Retinal pigment epithelial cell (primary cell): ENCODE results near the gene AKR1B1.

Experiments used
- DNase-seq: peaks from one replicate; pipeline ENCODE4 v3.0.0-alpha.2; 2010; ENCODE audit warnings: low read depth
- H3K4me3 ChIP-seq: 2 replicates; pipeline ENCODE4 v1.5.1; 2011; ENCODE audit warnings: mild to moderate bottlenecking, low read length, control low read depth, moderate library complexity
- TF ChIP-seq, protein P1 (sequence below): conservative IDR thresholded peaks from 2 replicates; pipeline ENCODE4 v1.5.1; 2011; ENCODE audit warnings: low read depth, low read length, control low read depth, inconsistent platforms

Gene AKR1B1

DNA sequence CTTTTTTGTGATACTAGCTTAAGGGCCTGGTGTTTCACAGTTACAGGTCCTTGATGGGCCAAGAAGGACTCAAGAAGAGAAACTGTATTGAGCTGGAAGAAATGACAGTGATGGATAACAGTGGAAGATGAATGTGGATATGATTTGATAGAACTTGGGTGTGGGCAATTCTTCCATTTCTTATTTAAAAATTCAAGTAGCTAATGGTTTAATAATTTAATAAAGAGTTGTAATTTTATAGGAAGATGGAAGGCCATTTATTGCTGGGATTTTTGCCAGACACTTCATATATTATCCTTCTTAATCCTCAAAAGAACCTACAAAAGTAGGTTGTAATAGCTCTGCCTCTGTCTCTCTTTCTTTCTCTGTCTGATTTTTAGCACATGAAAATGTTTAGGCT is 21.3 kb upstream of the AKR1B1 start:
- DNase-seq = no peak
- TF ChIP-seq, protein P1, sequence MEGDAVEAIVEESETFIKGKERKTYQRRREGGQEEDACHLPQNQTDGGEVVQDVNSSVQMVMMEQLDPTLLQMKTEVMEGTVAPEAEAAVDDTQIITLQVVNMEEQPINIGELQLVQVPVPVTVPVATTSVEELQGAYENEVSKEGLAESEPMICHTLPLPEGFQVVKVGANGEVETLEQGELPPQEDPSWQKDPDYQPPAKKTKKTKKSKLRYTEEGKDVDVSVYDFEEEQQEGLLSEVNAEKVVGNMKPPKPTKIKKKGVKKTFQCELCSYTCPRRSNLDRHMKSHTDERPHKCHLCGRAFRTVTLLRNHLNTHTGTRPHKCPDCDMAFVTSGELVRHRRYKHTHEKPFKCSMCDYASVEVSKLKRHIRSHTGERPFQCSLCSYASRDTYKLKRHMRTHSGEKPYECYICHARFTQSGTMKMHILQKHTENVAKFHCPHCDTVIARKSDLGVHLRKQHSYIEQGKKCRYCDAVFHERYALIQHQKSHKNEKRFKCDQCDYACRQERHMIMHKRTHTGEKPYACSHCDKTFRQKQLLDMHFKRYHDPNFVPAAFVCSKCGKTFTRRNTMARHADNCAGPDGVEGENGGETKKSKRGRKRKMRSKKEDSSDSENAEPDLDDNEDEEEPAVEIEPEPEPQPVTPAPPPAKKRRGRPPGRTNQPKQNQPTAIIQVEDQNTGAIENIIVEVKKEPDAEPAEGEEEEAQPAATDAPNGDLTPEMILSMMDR = no peak
- no peak overlapping the region for H3K4me3 ChIP-seq

DNA sequence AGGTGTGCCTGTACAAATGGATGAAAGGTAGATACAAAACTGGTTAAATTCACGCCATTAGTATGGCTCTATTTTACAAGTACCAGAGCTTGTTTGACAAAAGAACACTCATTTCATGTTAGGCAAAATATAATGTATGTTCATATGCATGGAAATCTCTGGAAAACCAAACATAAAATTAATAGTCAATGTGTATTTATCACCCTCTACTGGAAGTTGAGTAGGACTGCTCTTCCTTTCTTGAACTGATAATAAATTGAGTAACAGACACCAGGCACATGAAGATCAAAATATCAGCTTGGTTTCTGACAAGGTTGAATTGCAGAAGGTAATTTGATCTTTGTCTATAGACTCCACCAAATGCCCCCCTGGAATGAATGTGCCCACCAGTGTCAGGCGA is 19.8 kb upstream of the AKR1B1 start:
- DNase-seq = no peak
- no peak overlapping the region for H3K4me3 ChIP-seq
- TF ChIP-seq, protein P1 = peak; percentile 9

DNA sequence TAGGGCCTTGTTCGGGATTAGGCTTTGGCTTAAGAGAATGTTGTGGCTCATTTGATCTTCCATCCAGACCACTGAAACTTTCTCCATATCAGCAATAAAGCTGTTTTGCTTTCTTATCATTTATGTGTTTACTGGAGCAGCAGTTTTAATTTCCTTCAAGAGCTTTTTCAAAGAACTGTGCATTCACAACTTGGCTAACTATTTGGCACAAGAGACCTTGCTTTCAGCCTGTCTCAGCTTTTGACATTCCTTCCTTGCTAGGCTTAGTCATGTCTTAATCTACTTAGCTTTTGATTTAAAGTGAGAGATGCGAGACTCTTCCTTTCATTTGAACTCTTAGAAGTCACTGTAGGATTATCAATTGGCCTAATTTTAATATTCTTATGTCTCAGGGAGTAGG is 19.1 kb upstream of the AKR1B1 start:
- DNase-seq = peak; percentile 80
- H3K4me3 ChIP-seq = no peak overlapping the region
- TF ChIP-seq, protein P1 = no peak

DNA sequence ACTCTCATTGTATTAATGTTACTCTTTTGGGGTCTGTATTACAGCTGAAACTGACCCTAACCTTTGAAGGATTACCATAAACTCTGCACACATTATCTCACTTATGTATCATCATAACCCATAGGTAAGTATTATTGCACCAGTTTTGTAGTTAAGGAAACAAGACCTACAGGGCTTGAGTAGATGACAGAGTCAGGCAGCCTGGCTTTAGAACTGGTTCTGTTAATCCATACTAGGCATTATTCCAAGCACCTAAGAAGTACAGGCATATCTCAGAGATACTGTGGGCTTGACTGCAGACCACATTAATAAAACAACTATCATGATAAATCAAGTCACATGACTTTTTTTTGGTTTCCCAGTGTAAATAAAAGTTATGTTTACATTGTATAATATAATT is 17.1 kb upstream of the AKR1B1 start:
- TF ChIP-seq, protein P1 = no peak
- DNase-seq = no peak

DNA sequence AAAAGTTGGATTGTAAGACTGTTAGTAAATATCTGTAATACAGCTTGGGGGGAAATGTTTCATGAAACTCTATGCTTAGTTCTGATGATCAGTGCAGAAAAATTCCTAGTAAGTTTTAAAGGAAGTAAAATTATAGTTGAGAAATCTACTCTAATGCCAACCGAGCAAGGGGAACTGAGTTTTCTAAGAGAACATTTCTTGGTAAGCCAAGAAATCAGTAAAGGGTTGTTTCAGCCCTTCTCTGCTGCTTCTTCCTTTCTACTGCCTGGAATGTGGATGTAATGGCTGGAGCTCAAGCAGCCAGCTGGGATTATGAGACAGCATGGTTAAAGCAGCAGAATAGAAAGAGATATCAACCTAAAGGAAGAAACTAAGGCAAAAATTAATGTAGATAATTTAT is 15.9 kb upstream of the AKR1B1 start:
- TF ChIP-seq, protein P1 = no peak
- no peak for DNase-seq
- no peak overlapping the region for H3K4me3 ChIP-seq

More for the DNA sequence above, 17.1 kb upstream of the AKR1B1 start:
- H3K4me3 ChIP-seq = no peak overlapping the region

DNA sequence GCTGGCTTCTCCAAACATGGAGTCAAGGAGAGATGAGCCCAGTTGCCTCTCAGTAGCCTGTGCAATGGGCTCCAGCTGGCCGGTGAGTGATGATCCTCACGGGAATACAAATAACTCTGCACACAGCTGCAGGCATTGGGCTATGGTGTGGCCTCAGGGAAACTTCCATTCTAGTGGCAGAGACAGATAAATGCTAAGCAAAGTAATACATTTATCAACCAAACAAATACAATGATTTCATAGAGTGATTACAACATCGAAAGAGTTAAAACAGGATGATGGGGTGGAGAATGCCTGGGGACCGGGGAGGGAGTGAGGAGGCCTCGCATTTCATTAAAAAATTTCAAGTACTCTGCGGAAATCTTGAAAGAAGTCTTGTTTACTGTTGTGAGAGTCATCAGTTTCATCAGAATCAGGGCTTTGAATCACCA is 15.0 kb upstream of the AKR1B1 start:
- no peak for DNase-seq
- TF ChIP-seq, protein P1 = no peak
- no peak overlapping the region for H3K4me3 ChIP-seq

DNA sequence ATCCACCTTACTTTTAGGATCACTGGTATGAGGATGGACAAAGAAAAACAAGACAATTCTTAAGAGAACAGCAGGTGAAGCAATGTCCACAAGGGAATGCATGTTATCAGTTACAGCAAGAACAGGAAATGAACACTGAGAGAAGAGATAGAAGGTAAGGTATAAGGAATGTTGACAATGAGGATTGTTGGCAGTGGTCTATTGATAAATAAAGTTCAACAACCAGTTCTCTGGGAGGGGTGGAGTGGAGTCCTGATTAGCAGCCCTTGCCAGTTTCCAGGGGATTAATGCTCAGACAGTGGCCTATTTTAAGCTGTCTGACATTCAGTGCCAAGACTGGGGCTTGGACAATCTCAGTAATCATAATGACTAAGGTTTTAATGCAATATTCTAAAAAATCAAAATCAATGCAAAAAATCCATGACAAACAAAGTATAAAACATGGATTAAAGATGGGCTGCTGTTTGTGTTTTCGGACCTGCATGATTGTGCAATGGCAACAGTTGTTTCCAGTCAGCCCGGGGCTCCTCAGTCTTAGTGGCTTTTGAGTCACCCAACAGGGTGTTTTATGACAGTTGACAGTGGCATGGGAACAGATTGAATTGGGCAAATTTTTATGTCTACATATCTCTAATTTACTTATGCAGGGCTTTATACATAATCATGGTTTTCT is 13.8 kb upstream of the AKR1B1 start:
- DNase-seq = no peak
- TF ChIP-seq, protein P1 = no peak
- H3K4me3 ChIP-seq = no peak overlapping the region
